Activated CD8-positive, alpha-beta T cell treated with anti-CD3 and anti-CD28 coated beads for 36 hours (primary cell): ENCODE data around the gene TBL1Y. TPM values are rescaled to one million over a fixed set of nuclear protein-coding genes. Genes with fewer than 3 reads are reported as not detected.

Experiments
- ATAC-seq: fragments of 200-7000 bp; cut with Tn5 transposase; one replicate; pipeline ENCODE4 v1.10.0; 2021; ENCODE audit warnings: mild to moderate bottlenecking, moderate library complexity
- CTCF ChIA-PET: fragments of 350-600 bp; sonication (Branson Sonifier 250); formaldehyde crosslinking; loops from one replicate; lab custom pipeline; 2021; ENCODE audit warnings: antibody characterized with exemption; lab: Charles Lee
- POLR2A ChIA-PET: fragments of 350-600 bp; sonication (Branson Sonifier 250); formaldehyde crosslinking; loops from one replicate; lab custom pipeline; 2021; ENCODE audit warnings: antibody characterized with exemption; lab: Charles Lee
- DNase-seq: peaks from one replicate; pipeline ENCODE4 v3.0.0-alpha.2; 2020
- H3K27ac Mint-ChIP-seq: one replicate; pipeline ENCODE4 v1.8.0; 2021; ENCODE audit warnings: mild to moderate bottlenecking, mixed read lengths
- H3K27me3 Mint-ChIP-seq: one replicate; pipeline ENCODE4 v1.8.0; 2021; ENCODE audit warnings: mixed read lengths
- H3K36me3 Mint-ChIP-seq: one replicate; pipeline ENCODE4 v1.8.0; 2021; ENCODE audit warnings: low read depth, mixed read lengths
- H3K4me1 Mint-ChIP-seq: one replicate; pipeline ENCODE4 v1.8.0; 2021; ENCODE audit warnings: low read depth, mixed read lengths
- H3K4me3 Mint-ChIP-seq: one replicate; pipeline ENCODE4 v1.8.0; 2021; ENCODE audit warnings: mild to moderate bottlenecking, moderate library complexity, mixed read lengths
- H3K9me3 Mint-ChIP-seq: one replicate; pipeline ENCODE4 v1.8.0; 2021; ENCODE audit warnings: mixed read lengths
- intact Hi-C: fragments of 100-400 bp; cut with micrococcal nuclease; formaldehyde crosslinking; loops from one replicate; pipeline ENCODE4 v1.10.0; 2022
- total RNA-seq, 2 experiments: library from RNA; stranded (reverse); gene quantifications; one replicate each; pipeline ENCODE4 v1.2.3, GENCODE V29; 2021
- TF ChIP-seq, protein P1 (sequence below): fragments of 200-600 bp; IDR thresholded peaks from one replicate; pipeline ENCODE4 v1.8.0; 2022; ENCODE audit warnings: antibody characterized with exemption, mild to moderate bottlenecking

TBL1Y gene
- total RNA-seq, 2 experiments from 2014 or later: 0.11 TPM; not detected in 1

DNA sequence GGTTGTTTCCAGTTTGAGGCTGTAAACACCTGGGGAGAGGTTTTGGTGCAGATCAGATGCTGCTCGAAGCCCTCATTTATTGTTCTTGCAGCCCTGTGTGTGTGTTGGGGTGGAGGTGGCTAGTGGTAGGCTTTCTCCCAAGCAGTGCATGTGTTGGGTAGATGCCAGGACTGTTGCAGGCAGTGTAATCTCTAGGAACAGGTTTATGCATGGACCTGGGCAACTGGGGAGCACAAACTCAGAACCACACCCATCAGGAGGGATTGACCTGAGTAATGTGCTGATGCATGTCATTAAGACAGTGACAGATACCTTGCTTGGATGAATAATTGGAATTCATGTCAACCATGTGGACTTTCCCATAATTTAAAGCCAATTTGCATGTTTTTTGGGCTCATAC lies 77.3 kb downstream of the TBL1Y start:
- Mint-ChIP-seq H3K4me1 (no peaks in the 10 kb centered on the region), H3K9me3 (no peaks in the 10 kb centered on the region), H3K4me3 (no peak overlapping the region), H3K27me3 (no peaks in the 10 kb centered on the region), H3K36me3 (no peaks in the 10 kb centered on the region), H3K27ac (no peak overlapping the region)
- intact Hi-C loops: no loop called here
- POLR2A ChIA-PET: no interaction called here
- CTCF ChIA-PET: no interaction called here
- DNase-seq (no peak), ATAC-seq (no peak)
- TF ChIP-seq, protein P1, sequence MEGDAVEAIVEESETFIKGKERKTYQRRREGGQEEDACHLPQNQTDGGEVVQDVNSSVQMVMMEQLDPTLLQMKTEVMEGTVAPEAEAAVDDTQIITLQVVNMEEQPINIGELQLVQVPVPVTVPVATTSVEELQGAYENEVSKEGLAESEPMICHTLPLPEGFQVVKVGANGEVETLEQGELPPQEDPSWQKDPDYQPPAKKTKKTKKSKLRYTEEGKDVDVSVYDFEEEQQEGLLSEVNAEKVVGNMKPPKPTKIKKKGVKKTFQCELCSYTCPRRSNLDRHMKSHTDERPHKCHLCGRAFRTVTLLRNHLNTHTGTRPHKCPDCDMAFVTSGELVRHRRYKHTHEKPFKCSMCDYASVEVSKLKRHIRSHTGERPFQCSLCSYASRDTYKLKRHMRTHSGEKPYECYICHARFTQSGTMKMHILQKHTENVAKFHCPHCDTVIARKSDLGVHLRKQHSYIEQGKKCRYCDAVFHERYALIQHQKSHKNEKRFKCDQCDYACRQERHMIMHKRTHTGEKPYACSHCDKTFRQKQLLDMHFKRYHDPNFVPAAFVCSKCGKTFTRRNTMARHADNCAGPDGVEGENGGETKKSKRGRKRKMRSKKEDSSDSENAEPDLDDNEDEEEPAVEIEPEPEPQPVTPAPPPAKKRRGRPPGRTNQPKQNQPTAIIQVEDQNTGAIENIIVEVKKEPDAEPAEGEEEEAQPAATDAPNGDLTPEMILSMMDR: no peak

DNA sequence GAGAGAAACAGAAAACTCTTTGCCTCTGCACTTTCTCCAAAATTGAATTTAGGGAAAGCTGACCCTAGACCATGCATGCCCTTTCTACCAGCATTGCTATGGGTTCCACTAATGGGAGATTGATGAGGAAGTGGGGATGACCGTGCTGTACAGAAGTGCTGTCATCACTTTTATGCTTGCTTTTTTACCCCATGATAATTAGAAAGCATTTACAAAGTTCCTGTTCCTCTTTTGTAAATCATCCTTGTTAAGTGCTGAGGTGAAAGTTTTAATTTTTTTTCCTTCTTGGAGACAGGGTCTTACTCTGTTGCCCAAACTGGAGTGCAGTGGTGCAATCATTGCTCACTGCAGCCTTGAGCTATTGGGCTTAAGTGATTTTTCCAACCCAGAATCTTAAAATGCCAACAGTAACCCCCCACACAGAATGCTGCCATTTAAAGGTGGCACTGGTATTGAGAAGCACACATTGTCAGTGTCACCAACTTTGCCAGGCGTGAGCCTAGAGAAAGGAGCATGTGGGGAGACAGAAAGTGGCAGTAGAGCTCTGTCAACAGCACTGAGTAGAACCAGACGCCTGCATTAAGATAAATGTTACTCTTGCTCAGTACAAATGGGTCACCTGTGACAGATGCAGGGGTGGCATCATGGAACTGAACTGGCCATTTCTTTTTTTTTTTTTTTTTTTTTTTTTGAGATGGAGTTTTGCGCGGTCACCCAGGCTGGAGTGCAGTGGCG lies 79.6 kb downstream of the TBL1Y start:
- ChIA-PET POLR2A (no interaction called here), CTCF (no interaction called here)
- DNase-seq (no peak), ATAC-seq (no peak)
- Mint-ChIP-seq H3K27ac (no peak overlapping the region), H3K9me3 (no peaks in the 10 kb centered on the region), H3K4me1 (no peaks in the 10 kb centered on the region), H3K36me3 (no peaks in the 10 kb centered on the region), H3K4me3 (no peak overlapping the region), H3K27me3 (no peaks in the 10 kb centered on the region)
- TF ChIP-seq, protein P1: no peak
- intact Hi-C loops: no loop called here

DNA sequence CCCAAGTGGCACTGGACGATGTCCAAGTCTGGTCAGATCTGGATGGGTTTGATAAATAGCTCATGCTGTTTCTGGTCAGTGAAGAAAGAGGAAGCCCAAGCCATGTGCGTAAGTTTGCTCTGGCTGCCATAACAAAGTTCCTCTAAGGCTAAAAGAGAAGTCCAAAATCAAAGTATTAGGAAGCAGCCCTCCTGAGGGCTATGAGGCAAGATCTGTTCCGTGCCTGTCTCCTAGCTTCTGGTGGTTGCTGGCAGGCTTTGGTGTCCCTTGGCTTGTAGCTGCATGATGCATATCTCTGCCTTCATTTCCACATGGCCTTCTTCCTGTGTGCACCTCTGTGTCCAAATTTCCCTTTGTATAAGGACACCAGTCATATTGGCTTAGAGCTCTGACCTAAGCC lies 81.5 kb downstream of the TBL1Y start:
- Mint-ChIP-seq H3K27ac (no peak overlapping the region), H3K4me3 (no peak overlapping the region), H3K9me3 (no peaks in the 10 kb centered on the region), H3K36me3 (no peaks in the 10 kb centered on the region), H3K4me1 (no peaks in the 10 kb centered on the region), H3K27me3 (no peaks in the 10 kb centered on the region)
- POLR2A ChIA-PET: no interaction called here
- no peak for ATAC-seq
- DNase-seq: no peak
- CTCF ChIA-PET: no interaction called here
- TF ChIP-seq, protein P1: no peak
- intact Hi-C loops: no loop called here

DNA sequence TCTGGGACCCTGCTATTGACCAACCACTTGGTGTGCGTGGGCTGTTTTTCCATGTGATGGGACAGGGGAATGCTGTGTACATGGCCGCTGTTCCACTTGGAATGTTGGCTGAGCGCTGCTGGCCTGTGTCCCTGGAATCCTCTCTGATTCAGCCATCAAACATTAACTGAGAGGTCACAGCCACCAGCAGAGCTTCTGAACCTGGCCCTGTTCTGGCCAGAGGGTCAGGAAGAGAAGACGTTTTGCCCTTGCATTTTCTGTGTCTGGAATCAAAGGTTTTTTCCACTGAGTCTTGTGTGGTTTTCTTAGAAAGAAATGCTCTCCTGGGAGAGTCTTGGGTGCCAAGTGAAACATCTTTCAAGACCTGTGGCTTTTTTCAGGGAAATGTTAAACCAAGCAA lies 85.5 kb downstream of the TBL1Y start:
- TF ChIP-seq, protein P1: no peak
- CTCF ChIA-PET: no interaction called here
- POLR2A ChIA-PET: no interaction called here
- no peak overlapping the region for H3K4me3 Mint-ChIP-seq
- no peaks in the 10 kb centered on the region for H3K9me3 Mint-ChIP-seq
- no peaks in the 10 kb centered on the region for H3K27me3 Mint-ChIP-seq
- no peak for ATAC-seq
- intact Hi-C loops: no loop called here
- no peaks in the 10 kb centered on the region for H3K4me1 Mint-ChIP-seq
- DNase-seq: no peak
- no peak overlapping the region for H3K27ac Mint-ChIP-seq
- no peaks in the 10 kb centered on the region for H3K36me3 Mint-ChIP-seq

DNA sequence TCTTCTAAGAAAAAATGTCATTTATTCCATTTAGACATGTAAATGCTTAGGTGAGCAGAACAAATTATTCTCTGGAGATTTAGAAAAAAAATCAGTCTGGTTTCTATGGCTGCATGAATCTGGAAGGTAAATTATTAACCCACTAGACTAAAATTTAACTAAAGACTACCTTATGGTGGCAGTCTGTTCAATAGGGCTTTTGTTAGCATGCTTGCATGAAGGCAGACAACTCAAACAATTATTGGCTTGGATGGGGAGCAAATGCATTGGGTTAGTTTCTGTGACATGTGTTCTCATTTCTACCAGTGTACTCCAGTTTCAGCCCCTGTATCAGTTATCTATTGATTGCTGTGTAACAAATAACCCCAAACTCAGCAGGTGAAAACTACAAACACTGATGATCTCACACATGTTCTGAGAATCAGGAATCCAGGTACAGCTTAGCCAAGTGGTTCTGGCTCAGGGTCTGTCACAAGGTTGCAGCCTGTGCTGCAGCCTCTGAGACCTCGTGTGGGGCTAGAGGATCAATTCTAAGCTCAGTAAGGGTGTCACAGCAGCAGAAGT lies 87.1 kb downstream of the TBL1Y start:
- POLR2A ChIA-PET: no interaction called here
- Mint-ChIP-seq H3K27ac (no peak overlapping the region), H3K36me3 (no peaks in the 10 kb centered on the region), H3K4me3 (no peak overlapping the region), H3K4me1 (no peaks in the 10 kb centered on the region), H3K9me3 (no peaks in the 10 kb centered on the region), H3K27me3 (no peaks in the 10 kb centered on the region)
- CTCF ChIA-PET: no interaction called here
- DNase-seq (no peak), ATAC-seq (no peak)
- intact Hi-C loops: no loop called here
- TF ChIP-seq, protein P1: no peak
